ENCODE data around the gene PCOLCE2.

The PCOLCE2 gene

GRCh38 chr3:142896996-142897395 lies 8.1 kb upstream of the PCOLCE2 start:
- H3K79me1 ChIP-seq (replicated peaks; ENCODE audit: low read length, poor library complexity, severe bottlenecking) = no peaks in the 10 kb centered on the region
- H4K91ac ChIP-seq (ENCODE audit: low read length) = no peak overlapping the region
- 0% methylated on average over 1 of the region's 1 CpG for WGBS
- no peak overlapping the region for H2BK12ac ChIP-seq (ENCODE audit: low read length in 2 of 2)
- H3K4ac ChIP-seq (ENCODE audit: low read depth in 1 of 2, low read length in 2 of 2) = no peak overlapping the region
- no peak overlapping the region for H3K18ac ChIP-seq (ENCODE audit: low read depth in 1 of 2, low read length in 2 of 2)
- H3K23ac ChIP-seq (ENCODE audit: low read length in 2 of 2) = no peak overlapping the region
- no peak overlapping the region for H3K14ac ChIP-seq (ENCODE audit: low read length in 2 of 2)
- H2BK5ac ChIP-seq (ENCODE audit: low read depth, low read length, poor library complexity, severe bottlenecking) = no peak overlapping the region
- no peak overlapping the region for H2BK120ac ChIP-seq (ENCODE audit: low read depth, low read length)
- DNase-seq = no peak
- no peaks in the 10 kb centered on the region for H3K27me3 ChIP-seq (ENCODE audit: control insufficient read depth in 1 of 2, insufficient read depth in 1 of 2, low read length in 2 of 2)
- no peak overlapping the region for H4K8ac ChIP-seq (ENCODE audit: low read length)
- H3K36me3 ChIP-seq (ENCODE audit: control insufficient read depth in 1 of 2, insufficient read depth in 2 of 2, low read depth in 1 of 2, low read length in 2 of 2) = no peaks in the 10 kb centered on the region
- no peak overlapping the region for H3K4me3 ChIP-seq (ENCODE audit: insufficient read depth in 1 of 2, low read depth in 1 of 2, low read length in 2 of 2)
- no peak overlapping the region for H3K27ac ChIP-seq (ENCODE audit: low read length, poor library complexity, severe bottlenecking)
- H2BK15ac ChIP-seq (ENCODE audit: low read depth, poor library complexity, severe bottlenecking) = no peak overlapping the region
- no peak overlapping the region for H2AFZ ChIP-seq (ENCODE audit: low read depth, low read length)
- H3K9me3 ChIP-seq (ENCODE audit: control insufficient read depth, low read length) = no peaks in the 10 kb centered on the region
- no peak overlapping the region for H2AK5ac ChIP-seq (ENCODE audit: low read length, severe bottlenecking)
- H3K4me1 ChIP-seq (ENCODE audit: control insufficient read depth, insufficient read depth, low read depth, low read length) = peaks cover 3% of the 10 kb centered on the region
- H3K4me2 ChIP-seq (ENCODE audit: low read length, poor library complexity, severe bottlenecking) = no peak overlapping the region
- no peak overlapping the region for H3K9ac ChIP-seq (ENCODE audit: low read length)

- Histone ChIP-seq H2BK15ac (ENCODE audit: low read depth, poor library complexity, severe bottlenecking) (no peak overlapping the region), H3K9me3 (ENCODE audit: control insufficient read depth, low read length) (no peaks in the 10 kb centered on the region), H3K27me3 (ENCODE audit: control insufficient read depth in 1 of 2, insufficient read depth in 1 of 2, low read length in 2 of 2) (no peaks in the 10 kb centered on the region), H3K9ac (ENCODE audit: low read length) (no peak overlapping the region), H3K36me3 (ENCODE audit: control insufficient read depth in 1 of 2, insufficient read depth in 2 of 2, low read depth in 1 of 2, low read length in 2 of 2) (no peaks in the 10 kb centered on the region), H2BK5ac (ENCODE audit: low read depth, low read length, poor library complexity, severe bottlenecking) (no peak overlapping the region), H3K18ac (ENCODE audit: low read depth in 1 of 2, low read length in 2 of 2) (no peak overlapping the region), H4K8ac (ENCODE audit: low read length) (no peak overlapping the region), H3K4me3 (ENCODE audit: insufficient read depth in 1 of 2, low read depth in 1 of 2, low read length in 2 of 2) (no peak overlapping the region), H3K79me1 (replicated peaks; ENCODE audit: low read length, poor library complexity, severe bottlenecking) (no peaks in the 10 kb centered on the region), H3K4me1 (ENCODE audit: control insufficient read depth, insufficient read depth, low read depth, low read length) (peaks cover 3% of the 10 kb centered on the region), H3K4ac (ENCODE audit: low read depth in 1 of 2, low read length in 2 of 2) (no peak overlapping the region), H3K4me2 (ENCODE audit: low read length, poor library complexity, severe bottlenecking) (no peak overlapping the region), H2BK120ac (ENCODE audit: low read depth, low read length) (no peak overlapping the region), H4K91ac (ENCODE audit: low read length) (no peak overlapping the region), H2BK12ac (ENCODE audit: low read length in 2 of 2) (no peak overlapping the region), H2AFZ (ENCODE audit: low read depth, low read length) (no peak overlapping the region), H3K27ac (ENCODE audit: low read length, poor library complexity, severe bottlenecking) (peak overlapping the region; percentile 11), H3K23ac (ENCODE audit: low read length in 2 of 2) (no peak overlapping the region), H3K14ac (ENCODE audit: low read length in 2 of 2) (no peak overlapping the region), H2AK5ac (ENCODE audit: low read length, severe bottlenecking) (no peak overlapping the region)
- WGBS = 48% methylated on average over 6 of the region's 9 CpGs
- DNase-seq = peak; percentile 19
Measured at GRCh38 chr3:142896201-142896755, 7.4 kb upstream of the PCOLCE2 start.

GRCh38 chr3:142894493-142894892 lies 5.6 kb upstream of the PCOLCE2 start:
- Histone ChIP-seq H3K4me3 (ENCODE audit: insufficient read depth in 1 of 2, low read depth in 1 of 2, low read length in 2 of 2) (no peak overlapping the region), H3K4me2 (ENCODE audit: low read length, poor library complexity, severe bottlenecking) (no peak overlapping the region), H2BK120ac (ENCODE audit: low read depth, low read length) (no peak overlapping the region), H3K4ac (ENCODE audit: low read depth in 1 of 2, low read length in 2 of 2) (no peak overlapping the region), H2AK5ac (ENCODE audit: low read length, severe bottlenecking) (no peak overlapping the region), H3K9me3 (ENCODE audit: control insufficient read depth, low read length) (no peaks in the 10 kb centered on the region), H2BK5ac (ENCODE audit: low read depth, low read length, poor library complexity, severe bottlenecking) (no peak overlapping the region), H2BK12ac (ENCODE audit: low read length in 2 of 2) (no peak overlapping the region), H4K8ac (ENCODE audit: low read length) (no peak overlapping the region), H3K4me1 (ENCODE audit: control insufficient read depth, insufficient read depth, low read depth, low read length) (peaks cover 3% of the 10 kb centered on the region), H3K27ac (ENCODE audit: low read length, poor library complexity, severe bottlenecking) (no peak overlapping the region), H3K14ac (ENCODE audit: low read length in 2 of 2) (no peak overlapping the region), H3K9ac (ENCODE audit: low read length) (no peak overlapping the region), H3K23ac (ENCODE audit: low read length in 2 of 2) (no peak overlapping the region), H2AFZ (ENCODE audit: low read depth, low read length) (no peak overlapping the region), H3K27me3 (ENCODE audit: control insufficient read depth in 1 of 2, insufficient read depth in 1 of 2, low read length in 2 of 2) (no peaks in the 10 kb centered on the region), H2BK15ac (ENCODE audit: low read depth, poor library complexity, severe bottlenecking) (no peak overlapping the region), H3K36me3 (ENCODE audit: control insufficient read depth in 1 of 2, insufficient read depth in 2 of 2, low read depth in 1 of 2, low read length in 2 of 2) (no peaks in the 10 kb centered on the region), H3K79me1 (replicated peaks; ENCODE audit: low read length, poor library complexity, severe bottlenecking) (no peaks in the 10 kb centered on the region), H4K91ac (ENCODE audit: low read length) (no peak overlapping the region), H3K18ac (ENCODE audit: low read depth in 1 of 2, low read length in 2 of 2) (no peak overlapping the region)
- no peak for DNase-seq
- WGBS = 100% methylated on average over 3 of the region's 3 CpGs

- Histone ChIP-seq H3K4me2 (ENCODE audit: low read length, poor library complexity, severe bottlenecking) (no peak overlapping the region), H3K4ac (ENCODE audit: low read depth in 1 of 2, low read length in 2 of 2) (no peak overlapping the region), H3K27me3 (ENCODE audit: control insufficient read depth in 1 of 2, insufficient read depth in 1 of 2, low read length in 2 of 2) (no peaks in the 10 kb centered on the region), H3K79me1 (replicated peaks; ENCODE audit: low read length, poor library complexity, severe bottlenecking) (no peaks in the 10 kb centered on the region), H3K36me3 (ENCODE audit: control insufficient read depth in 1 of 2, insufficient read depth in 2 of 2, low read depth in 1 of 2, low read length in 2 of 2) (no peaks in the 10 kb centered on the region), H2AFZ (ENCODE audit: low read depth, low read length) (no peak overlapping the region), H2AK5ac (ENCODE audit: low read length, severe bottlenecking) (no peak overlapping the region), H3K18ac (ENCODE audit: low read depth in 1 of 2, low read length in 2 of 2) (no peak overlapping the region), H3K9ac (ENCODE audit: low read length) (no peak overlapping the region), H4K8ac (ENCODE audit: low read length) (no peak overlapping the region), H3K23ac (ENCODE audit: low read length in 2 of 2) (no peak overlapping the region), H3K4me3 (ENCODE audit: insufficient read depth in 1 of 2, low read depth in 1 of 2, low read length in 2 of 2) (no peak overlapping the region), H3K14ac (ENCODE audit: low read length in 2 of 2) (no peak overlapping the region), H3K27ac (ENCODE audit: low read length, poor library complexity, severe bottlenecking) (no peak overlapping the region), H3K4me1 (ENCODE audit: control insufficient read depth, insufficient read depth, low read depth, low read length) (peaks cover 10% of the 10 kb centered on the region), H2BK5ac (ENCODE audit: low read depth, low read length, poor library complexity, severe bottlenecking) (no peak overlapping the region), H2BK15ac (ENCODE audit: low read depth, poor library complexity, severe bottlenecking) (no peak overlapping the region), H4K91ac (ENCODE audit: low read length) (no peak overlapping the region), H2BK12ac (ENCODE audit: low read length in 2 of 2) (no peak overlapping the region), H2BK120ac (ENCODE audit: low read depth, low read length) (no peak overlapping the region), H3K9me3 (ENCODE audit: control insufficient read depth, low read length) (no peaks in the 10 kb centered on the region)
- 90% methylated on average over 2 of the region's 2 CpGs for WGBS
- DNase-seq = no peak
Measured at GRCh38 chr3:142892714-142893113, 3.8 kb upstream of the PCOLCE2 start.

Measured in mesenchymal stem cell (in vitro differentiated cells and primary cell).